WTC11 (cell line): ENCODE data around the gene SPOCK1. TPM values are rescaled to one million over a fixed set of nuclear protein-coding genes. Genes with fewer than 3 reads are reported as not detected.

ENCODE experiments used
- ATAC-seq: fragments of 200-7000 bp; cut with Tn5 transposase; 2 replicates; pipeline ENCODE4 v1.10.0; 2021; ENCODE audit warnings: mild to moderate bottlenecking, moderate library complexity
- CTCF ChIA-PET: fragments of 300-600 bp; sonication (Branson Sonifier 250); formaldehyde crosslinking; loops from one replicate; lab custom pipeline; 2021; ENCODE audit warnings: antibody characterized with exemption; lab: Charles Lee
- POLR2A ChIA-PET: fragments of 350-600 bp; sonication (Branson Sonifier 250); formaldehyde crosslinking; loops from one replicate; lab custom pipeline; 2021; ENCODE audit warnings: antibody characterized with exemption; lab: Charles Lee
- DNase-seq: peaks from one replicate; pipeline ENCODE4 v3.0.0; 2021; ENCODE audit warnings: low spot score
- H3K27ac Mint-ChIP-seq: 2 replicates; pipeline ENCODE4 v1.8.0; 2021; ENCODE audit warnings: mixed read lengths
- H3K27me3 Mint-ChIP-seq: 2 replicates; pipeline ENCODE4 v1.8.0; 2021; ENCODE audit warnings: low read depth, mild to moderate bottlenecking, moderate library complexity, mixed read lengths
- H3K36me3 Mint-ChIP-seq: 2 replicates; pipeline ENCODE4 v1.8.0; 2021; ENCODE audit warnings: mixed read lengths
- H3K4me1 Mint-ChIP-seq: 2 replicates; pipeline ENCODE4 v1.8.0; 2022; ENCODE audit warnings: mixed read lengths
- H3K4me3 Mint-ChIP-seq: 2 replicates; pipeline ENCODE4 v1.8.0; 2021; ENCODE audit warnings: mild to moderate bottlenecking, moderate library complexity, mixed read lengths
- H3K9me3 Mint-ChIP-seq: 2 replicates; pipeline ENCODE4 v1.8.0; 2021; ENCODE audit warnings: mixed read lengths
- ATF1 ChIP-seq: sonication (generic); formaldehyde crosslinking; IDR thresholded peaks from 2 replicates; pipeline ENCODE4 v1.8.1; 2023; ENCODE audit warnings: mild to moderate bottlenecking, moderate library complexity, missing genetic modification reagents
- ATF3 ChIP-seq: sonication (generic); formaldehyde crosslinking; conservative IDR thresholded peaks from 2 replicates; pipeline ENCODE4 v1.8.1; 2022; ENCODE audit warnings: mild to moderate bottlenecking, missing genetic modification reagents
- ATF6 ChIP-seq: sonication (generic); formaldehyde crosslinking; IDR thresholded peaks from 2 replicates; pipeline ENCODE4 v1.8.1; 2023; ENCODE audit warnings: mild to moderate bottlenecking, missing genetic modification reagents
- EMX1 ChIP-seq: fragments of 250-450 bp; sonication (Bioruptor Pico); IDR thresholded peaks from 2 replicates; pipeline ENCODE4 v1.8.0; 2021; ENCODE audit warnings: mild to moderate bottlenecking
- GTF2I ChIP-seq: fragments of 250-450 bp; sonication (Bioruptor Pico); conservative IDR thresholded peaks from 2 replicates; pipeline ENCODE4 v1.4.0; 2021; ENCODE audit warnings: mild to moderate bottlenecking
- IRF1 ChIP-seq: sonication (generic); formaldehyde crosslinking; IDR thresholded peaks from 2 replicates; pipeline ENCODE4 v1.8.0; 2023; ENCODE audit warnings: missing genetic modification reagents
- MAX ChIP-seq: sonication (generic); formaldehyde crosslinking; IDR thresholded peaks from 2 replicates; pipeline ENCODE4 v1.8.0; 2022; ENCODE audit warnings: mild to moderate bottlenecking, missing genetic modification reagents
- MLX ChIP-seq: sonication (generic); formaldehyde crosslinking; IDR thresholded peaks from 2 replicates; pipeline ENCODE4 v1.8.1; 2023; ENCODE audit warnings: mild to moderate bottlenecking, missing genetic modification reagents, moderate library complexity
- MYBL2 ChIP-seq: sonication (generic); formaldehyde crosslinking; IDR thresholded peaks from 2 replicates; pipeline ENCODE4 v1.8.1; 2023; ENCODE audit warnings: mild to moderate bottlenecking, moderate library complexity, missing genetic modification reagents
- NFYB ChIP-seq: sonication (generic); formaldehyde crosslinking; conservative IDR thresholded peaks from 2 replicates; pipeline ENCODE4 v1.8.0; 2022; ENCODE audit warnings: low read depth, missing genetic modification reagents
- NR1H2 ChIP-seq: sonication (generic); formaldehyde crosslinking; IDR thresholded peaks from 2 replicates; pipeline ENCODE4 v1.9.0; 2021; ENCODE audit warnings: mild to moderate bottlenecking, moderate library complexity, missing genetic modification reagents
- PRDM15 ChIP-seq: sonication (generic); formaldehyde crosslinking; IDR thresholded peaks from 2 replicates; pipeline ENCODE4 v1.8.0; 2022; ENCODE audit warnings: missing genetic modification reagents
- RORB ChIP-seq: fragments of 250-450 bp; sonication (Bioruptor Pico); IDR thresholded peaks from 2 replicates; pipeline ENCODE4 v1.9.0; 2021; ENCODE audit warnings: mild to moderate bottlenecking
- TEAD1 ChIP-seq: sonication (generic); formaldehyde crosslinking; IDR thresholded peaks from 2 replicates; pipeline ENCODE4 v1.8.0; 2022; ENCODE audit warnings: mild to moderate bottlenecking, missing genetic modification reagents
- ZBTB43 ChIP-seq: sonication (generic); formaldehyde crosslinking; IDR thresholded peaks from 2 replicates; pipeline ENCODE4 v1.8.1; 2023; ENCODE audit warnings: mild to moderate bottlenecking, missing genetic modification reagents
- ZNF121 ChIP-seq: sonication (generic); formaldehyde crosslinking; IDR thresholded peaks from 2 replicates; pipeline ENCODE4 v1.8.0; 2023; ENCODE audit warnings: missing genetic modification reagents
- ZNF138 ChIP-seq: sonication (generic); formaldehyde crosslinking; conservative IDR thresholded peaks from 2 replicates; pipeline ENCODE4 v1.8.1; 2022; ENCODE audit warnings: mild to moderate bottlenecking, moderate library complexity, missing genetic modification reagents
- ZNF263 ChIP-seq: sonication (generic); formaldehyde crosslinking; IDR thresholded peaks from 2 replicates; pipeline ENCODE4 v1.8.1; 2022; ENCODE audit warnings: low read depth, mild to moderate bottlenecking, moderate library complexity, missing genetic modification reagents
- ZNF281 ChIP-seq: sonication (generic); formaldehyde crosslinking; IDR thresholded peaks from 2 replicates; pipeline ENCODE4 v1.8.0; 2023; ENCODE audit warnings: mild to moderate bottlenecking, missing genetic modification reagents
- ZNF512 ChIP-seq: sonication (generic); formaldehyde crosslinking; IDR thresholded peaks from 2 replicates; pipeline ENCODE4 v1.8.1; 2022; ENCODE audit warnings: missing genetic modification reagents, borderline replicate concordance
- ZNF671 ChIP-seq: fragments of 250-450 bp; sonication (Bioruptor Pico); IDR thresholded peaks from 2 replicates; pipeline ENCODE4 v1.8.0; 2021; ENCODE audit warnings: mild to moderate bottlenecking
- total RNA-seq: library from RNA; stranded (reverse); gene quantifications from 3 replicates; pipeline ENCODE4 v1.2.3, GENCODE V29; 2021

The SPOCK1 gene
- total RNA-seq, 1 experiment from 2014 or later: 15.2 TPM

- TF ChIP-seq ZNF512 (CRISPR knock-in tag) (no peak), NR1H2 (CRISPR knock-in tag) (no peak), IRF1 (CRISPR knock-in tag) (no peak)
- TF ChIP-seq, all 79 proteins: peak for 0
Observed at GRCh38 chr5:137250421-137250820, 248.7 kb downstream of the SPOCK1 start (continued).

- Mint-ChIP-seq H3K36me3 (no peaks in the 10 kb centered on the region), H3K4me1 (no peaks in the 10 kb centered on the region), H3K27me3 (no peaks in the 10 kb centered on the region), H3K27ac (no peak overlapping the region), H3K4me3 (no peak overlapping the region), H3K9me3 (no peaks in the 10 kb centered on the region)
- POLR2A ChIA-PET: no interaction called here
- DNase-seq: no peak
- no peak for TF ChIP-seq PRDM15 (CRISPR knock-in tag)
- no peak for TF ChIP-seq MLX (CRISPR knock-in tag)
- TF ChIP-seq MYBL2 (CRISPR knock-in tag): no peak
- TF ChIP-seq ATF6 (CRISPR knock-in tag): no peak
- no peak for TF ChIP-seq ZNF281 (CRISPR knock-in tag)
- TF ChIP-seq ZNF138 (CRISPR knock-in tag): no peak
- no peak for TF ChIP-seq ZNF671 (CRISPR knock-in tag)
- CTCF ChIA-PET: interaction anchor here (0.7 kb wide), 1 partner anchor 43 kb away, joined by 5 read pairs; no protein-coding TSS in a partner anchor
- ATAC-seq: no peak
Observed at GRCh38 chr5:137248527-137248926, 250.6 kb downstream of the SPOCK1 start.

GRCh38 chr5:137245438-137245837 lies 253.7 kb downstream of the SPOCK1 start:
- no peak overlapping the region for H3K4me3 Mint-ChIP-seq
- ATAC-seq (no peak), DNase-seq (no peak)
- H3K36me3 Mint-ChIP-seq: no peaks in the 10 kb centered on the region
- POLR2A ChIA-PET: no interaction called here
- no peak overlapping the region for H3K27ac Mint-ChIP-seq
- H3K9me3 Mint-ChIP-seq: no peaks in the 10 kb centered on the region
- CTCF ChIA-PET: interaction anchor here (0.6 kb wide), 1 partner anchor 38 kb away, joined by 3 read pairs; no protein-coding TSS in a partner anchor
- no peaks in the 10 kb centered on the region for H3K27me3 Mint-ChIP-seq
- H3K4me1 Mint-ChIP-seq: no peaks in the 10 kb centered on the region
- TF ChIP-seq GTF2I (CRISPR knock-in tag) (no peak), TEAD1 (CRISPR knock-in tag) (no peak), ATF1 (no peak), NFYB (CRISPR knock-in tag) (no peak), EMX1 (CRISPR knock-in tag) (no peak), ZNF121 (CRISPR knock-in tag) (no peak), ZNF263 (no peak), ATF3 (CRISPR knock-in tag) (no peak), MAX (no peak), ZBTB43 (CRISPR knock-in tag) (no peak), RORB (no peak)
